ENCODE results near the gene CERS1.
A peak's percentile ranks its signal among the peaks of the same experiment; 100 is the strongest.

CERS1 gene

GRCh38 chr19:18870531-18871172 lies 25.3 kb downstream of the CERS1 start:
- no peak for DNase-seq (ENCODE audit: low spot score)

- no peak for DNase-seq (ENCODE audit: low spot score)
Measured at GRCh38 chr19:18869781-18870530, 26.0 kb downstream of the CERS1 start.

- DNase-seq (ENCODE audit: low spot score): no peak
Measured at GRCh38 chr19:18869023-18869618, 26.8 kb downstream of the CERS1 start.

- DNase-seq (ENCODE audit: low spot score): no peak
Measured at GRCh38 chr19:18868380-18869022, 27.5 kb downstream of the CERS1 start.

- DNase-seq (ENCODE audit: low spot score): no peak
Measured at GRCh38 chr19:18867751-18868150, 28.2 kb downstream of the CERS1 start.

GRCh38 chr19:18867199-18867598 lies 28.8 kb downstream of the CERS1 start:
- no peak for DNase-seq (ENCODE audit: low spot score)

GRCh38 chr19:18866800-18867123 lies 29.2 kb downstream of the CERS1 start:
- no peak for DNase-seq (ENCODE audit: low spot score)

GRCh38 chr19:18865973-18866799 lies 29.8 kb downstream of the CERS1 start:
- DNase-seq (ENCODE audit: low spot score): peak; percentile 59

- no peak for DNase-seq (ENCODE audit: low spot score)
Measured at GRCh38 chr19:18865106-18865972, 30.6 kb downstream of the CERS1 start.

GRCh38 chr19:18863843-18864362 lies 32.1 kb downstream of the CERS1 start:
- no peak for DNase-seq (ENCODE audit: low spot score)

- DNase-seq (ENCODE audit: low spot score): no peak
Measured at GRCh38 chr19:18862976-18863842, 32.7 kb downstream of the CERS1 start.

GRCh38 chr19:18861917-18862316 lies 34.0 kb downstream of the CERS1 start:
- DNase-seq (ENCODE audit: low spot score): no peak

GRCh38 chr19:18861235-18861634 lies 34.7 kb downstream of the CERS1 start:
- no peak for DNase-seq (ENCODE audit: low spot score)

- no peak for DNase-seq (ENCODE audit: low spot score)
Measured at GRCh38 chr19:18860725-18861124, 35.2 kb downstream of the CERS1 start.

- DNase-seq (ENCODE audit: low spot score): no peak
Measured at GRCh38 chr19:18860302-18860700, 35.7 kb downstream of the CERS1 start.

- DNase-seq (ENCODE audit: low spot score): no peak
Measured at GRCh38 chr19:18859676-18860301, 36.2 kb downstream of the CERS1 start.

- no peak for DNase-seq (ENCODE audit: low spot score)
Measured at GRCh38 chr19:18858906-18859646, 36.9 kb downstream of the CERS1 start.

- no peak for DNase-seq (ENCODE audit: low spot score)
Measured at GRCh38 chr19:18857223-18857622, 38.7 kb downstream of the CERS1 start.

Data from activated CD4-positive, alpha-beta T cell treated with anti-CD3 and anti-CD28 coated beads, Interleukin-2, Interleukin-4, amounts not matched to agents 100 ng/mL and 50 ng/mL, durations not matched to agents 16 hours and 8 hours (primary cell).